GM19468 (cell line): ENCODE results near the gene ZNF304.

ENCODE experiments used
- ATAC-seq: cut with Tn5 transposase; IDR thresholded peaks from one replicate; pipeline ENCODE4 v1.9.1; 2021; ENCODE audit warnings: mild to moderate bottlenecking, moderate library complexity, moderate number of reproducible peaks; ENCODE audit not compliant: unreplicated experiment; ENCODE audit errors: extremely low read depth

Gene ZNF304

GRCh38 chr19:57350877-57351805 is at the start of gene ZNF304:
ZNF304 (plus strand) TSS chr19:57351271; CDS start chr19:57351665, 394 bp downstream.
- ATAC-seq, result peak; percentile 93

DNA sequence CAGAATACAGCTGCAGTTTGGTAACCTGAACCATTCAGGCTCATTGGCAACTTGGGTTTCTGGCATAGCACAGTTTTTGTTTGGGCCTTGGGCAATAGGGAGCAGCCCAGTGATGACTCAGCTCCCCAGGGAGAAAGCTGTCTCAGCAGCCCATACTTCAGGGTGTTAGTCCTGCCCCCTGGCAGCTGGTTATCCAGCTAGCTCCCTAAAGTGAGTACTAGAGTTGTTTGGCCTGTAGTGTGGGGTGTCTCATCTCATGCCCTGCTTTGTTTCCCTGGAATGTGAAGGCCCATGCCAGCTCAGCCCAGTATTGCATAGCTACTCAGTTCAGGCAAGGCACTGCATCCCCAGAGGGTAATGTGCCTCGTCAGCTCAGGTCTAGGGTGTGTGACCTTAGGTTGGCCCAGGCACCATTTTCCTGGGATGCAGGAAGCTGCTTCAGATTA is 49.0 kb upstream of the ZNF304 start:
- no peak for ATAC-seq

- no peak for ATAC-seq
Observed at GRCh38 chr19:57302727-57303401, 48.2 kb upstream of the ZNF304 start.

DNA sequence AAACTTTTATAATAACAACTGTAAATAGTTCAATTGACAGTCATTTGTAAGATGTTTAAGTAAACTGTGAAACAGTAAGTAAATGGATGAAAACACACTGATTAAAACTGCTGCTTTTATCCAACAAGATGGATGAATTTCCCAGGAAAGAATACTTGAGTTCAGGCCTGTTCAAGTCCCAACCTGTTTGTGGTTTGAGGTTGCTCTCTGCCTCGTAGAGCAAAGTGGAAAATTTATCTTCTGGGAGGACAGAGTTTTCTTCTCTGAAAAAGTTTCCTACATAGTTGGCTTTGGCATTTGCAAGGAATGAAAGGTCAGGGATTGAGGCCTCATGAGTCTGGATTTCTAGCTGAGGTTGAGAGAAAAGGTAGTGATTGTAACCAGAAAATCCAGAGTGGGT is 46.0 kb upstream of the ZNF304 start:
- ATAC-seq, result no peak

GRCh38 chr19:57308514-57308913 is 42.6 kb upstream of the ZNF304 start:
- ATAC-seq, result no peak

DNA sequence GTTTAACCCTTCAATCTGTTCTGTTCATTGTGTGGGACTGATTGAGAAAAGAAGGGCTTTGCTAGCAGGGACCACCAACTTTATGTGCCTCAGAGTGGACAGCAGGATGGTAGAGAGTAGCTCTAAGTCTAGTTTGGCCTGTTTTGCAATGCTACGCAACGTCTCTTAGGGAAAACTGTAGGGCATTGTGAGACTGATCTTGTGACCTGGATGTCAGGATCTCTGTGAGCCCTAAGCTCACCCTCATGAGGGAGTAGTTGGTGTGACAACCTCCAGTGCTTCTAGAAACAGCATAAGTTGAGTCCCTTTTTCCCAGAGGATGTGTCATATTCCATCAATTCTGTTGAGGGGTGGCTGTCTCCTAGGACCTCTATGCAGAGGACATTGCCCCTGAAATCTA is 40.3 kb upstream of the ZNF304 start:
- ATAC-seq, result no peak

DNA sequence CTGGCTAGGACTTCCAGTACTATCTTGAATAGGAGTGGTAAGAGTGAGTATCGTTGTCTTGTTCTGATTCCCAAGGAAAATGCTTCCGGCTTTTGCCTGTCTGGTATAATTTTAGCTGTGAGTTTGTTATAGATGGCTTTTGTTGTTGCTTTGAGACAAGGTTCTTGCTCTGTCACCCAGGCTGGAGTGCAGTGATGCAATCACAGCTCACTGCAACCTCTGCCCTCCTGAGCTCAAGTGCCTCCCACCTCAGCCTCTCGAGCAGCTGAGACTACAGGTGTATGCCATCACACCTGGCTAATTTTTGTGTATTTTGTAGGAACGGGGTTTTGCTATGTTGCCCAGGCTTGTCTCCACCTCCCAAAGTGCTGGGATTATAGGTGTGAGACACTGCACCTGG is 36.9 kb upstream of the ZNF304 start:
- ATAC-seq, result no peak

GRCh38 chr19:57317503-57317902 is 33.6 kb upstream of the ZNF304 start:
- no peak for ATAC-seq

GRCh38 chr19:57319869-57320179 is 31.2 kb upstream of the ZNF304 start:
- no peak for ATAC-seq

GRCh38 chr19:57320180-57321084 is 30.6 kb upstream of the ZNF304 start, which contains the start of gene ZNF543:
ZNF543 (plus strand) TSS chr19:57320472; CDS start chr19:57320854, 382 bp downstream.
- ATAC-seq, result peak; percentile 88

GRCh38 chr19:57321116-57321515 is 30.0 kb upstream of the ZNF304 start:
- no peak for ATAC-seq

DNA sequence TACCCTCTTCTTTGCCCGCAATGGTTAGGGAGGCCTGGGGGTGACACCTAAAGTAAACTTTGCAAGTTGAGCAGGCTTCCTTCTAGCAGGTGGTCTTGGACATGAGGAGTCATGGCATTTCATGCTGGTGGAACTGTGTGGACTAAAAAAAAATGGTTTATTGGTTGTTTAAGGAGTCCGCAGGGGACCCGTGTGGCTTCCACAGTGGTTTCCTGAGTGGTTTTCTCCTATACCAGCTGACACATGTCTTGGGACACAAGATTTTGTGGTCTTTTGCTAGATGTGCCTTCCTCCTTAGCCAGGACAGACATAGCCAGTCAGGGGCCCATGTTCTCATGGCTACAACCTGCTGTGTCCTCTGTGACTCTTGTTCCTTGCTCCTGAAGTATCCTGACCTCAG is 29.3 kb upstream of the ZNF304 start:
- ATAC-seq, result no peak

DNA sequence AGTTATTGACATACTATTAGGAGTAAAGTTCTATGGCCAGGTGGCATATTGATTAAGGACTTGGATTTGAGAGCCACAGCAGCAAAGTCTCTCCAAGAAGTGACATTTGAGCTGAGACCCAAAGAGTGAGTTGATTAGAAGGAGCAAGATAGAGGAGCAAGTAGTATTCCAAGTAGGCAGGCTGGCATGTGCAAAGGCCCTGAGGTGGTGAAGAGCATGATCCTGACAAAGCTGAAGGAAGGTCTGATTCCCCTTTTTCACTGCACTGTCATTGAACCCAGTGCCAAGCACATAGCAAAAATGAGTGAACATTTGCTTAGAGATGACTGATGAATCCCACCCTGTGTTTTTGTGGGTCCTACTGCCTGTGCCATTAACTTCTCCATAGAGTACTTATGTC is 26.1 kb upstream of the ZNF304 start:
- no peak for ATAC-seq

DNA sequence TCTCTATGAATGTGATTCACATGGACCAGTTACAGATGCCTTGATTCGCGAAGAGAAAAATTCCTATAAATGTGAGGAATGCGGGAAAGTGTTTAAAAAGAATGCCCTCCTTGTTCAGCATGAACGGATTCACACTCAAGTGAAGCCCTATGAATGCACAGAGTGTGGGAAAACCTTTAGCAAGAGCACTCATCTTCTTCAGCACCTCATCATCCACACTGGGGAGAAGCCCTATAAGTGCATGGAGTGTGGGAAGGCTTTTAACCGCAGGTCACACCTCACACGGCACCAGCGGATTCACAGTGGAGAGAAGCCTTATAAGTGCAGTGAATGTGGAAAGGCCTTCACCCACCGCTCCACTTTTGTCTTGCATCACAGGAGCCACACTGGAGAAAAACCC is 23.1 kb upstream of the ZNF304 start:
- no peak for ATAC-seq

DNA sequence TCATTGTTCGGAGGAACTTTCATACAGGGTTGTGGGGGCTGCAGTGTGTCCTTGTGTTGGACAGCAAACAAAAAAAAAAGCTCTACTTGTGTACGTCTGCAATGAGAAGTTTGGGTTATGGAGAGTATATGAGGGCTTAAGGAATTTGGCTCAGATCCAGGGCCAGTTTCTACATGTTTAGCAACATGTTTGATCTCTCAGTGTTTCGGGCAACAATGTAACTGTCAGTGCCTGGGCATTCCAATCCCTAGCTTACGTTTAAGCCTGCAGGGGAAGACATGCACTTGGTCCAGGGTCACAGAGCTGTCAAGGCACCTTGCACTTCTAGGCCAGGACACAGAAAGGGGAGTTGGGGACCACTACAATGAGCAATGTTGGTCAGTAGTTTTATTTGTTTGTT is 16.9 kb upstream of the ZNF304 start:
- no peak for ATAC-seq

DNA sequence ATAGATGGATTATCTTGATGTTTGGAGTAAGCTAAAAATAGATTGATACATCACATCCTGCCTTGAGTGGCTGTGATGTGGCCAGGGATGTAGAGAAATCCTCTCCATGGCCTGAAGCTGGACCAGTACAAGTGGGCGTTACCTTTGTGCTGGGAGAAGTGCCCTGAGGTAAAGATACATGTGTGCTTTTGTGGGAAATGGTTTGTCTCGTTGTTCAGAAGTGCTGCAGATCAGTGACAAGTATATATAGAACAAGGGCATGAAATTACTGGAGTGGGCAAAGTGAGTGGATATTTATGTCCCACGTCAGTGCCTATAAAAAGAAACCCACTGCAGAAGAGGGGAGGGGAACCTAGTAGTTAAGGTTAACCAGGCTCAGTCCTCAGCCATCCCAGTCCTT is 12.2 kb upstream of the ZNF304 start:
- no peak for ATAC-seq

DNA sequence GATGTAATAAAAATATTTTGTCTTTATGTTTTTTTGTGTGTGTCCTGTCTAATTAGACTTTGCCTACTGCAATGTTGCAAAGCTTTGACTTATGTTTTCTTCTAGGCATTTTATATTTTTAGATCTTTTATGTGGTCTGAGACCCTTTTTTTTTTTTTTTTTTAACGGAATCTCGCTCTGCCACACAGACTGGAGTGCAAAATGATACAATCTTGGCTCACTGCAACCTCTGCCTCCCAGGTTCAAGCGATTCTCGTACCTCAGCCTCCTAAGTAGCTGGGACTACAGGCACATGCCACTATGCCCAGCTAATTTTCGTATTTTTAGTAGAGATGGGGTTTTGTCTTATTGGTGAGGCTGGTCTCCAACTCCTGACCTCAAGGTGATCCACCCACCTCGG is 8.5 kb upstream of the ZNF304 start:
- ATAC-seq, result no peak

- no peak for ATAC-seq
Observed at GRCh38 chr19:57348136-57348535, 2.9 kb upstream of the ZNF304 start.

DNA sequence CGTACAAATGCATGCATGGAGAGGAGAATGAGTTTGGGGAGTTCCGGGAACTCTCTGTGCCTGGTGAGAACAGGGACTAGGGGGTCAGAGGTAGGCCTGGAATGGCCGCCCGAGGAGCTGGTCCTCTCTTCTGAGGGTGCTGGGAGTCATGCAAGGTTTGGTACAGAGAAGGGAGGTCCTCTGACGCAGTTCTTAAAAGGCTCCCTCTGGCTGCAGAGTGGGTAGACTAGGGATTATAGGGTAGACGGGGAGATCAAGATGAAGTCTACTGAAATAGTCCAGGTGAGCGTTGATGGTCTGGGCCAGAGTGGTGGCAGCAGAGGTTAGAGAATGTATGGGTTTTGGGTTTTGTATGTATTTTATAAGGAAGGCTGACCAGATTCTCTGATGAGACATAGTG is 796 bp downstream of the ZNF304 start:
- no peak for ATAC-seq

DNA sequence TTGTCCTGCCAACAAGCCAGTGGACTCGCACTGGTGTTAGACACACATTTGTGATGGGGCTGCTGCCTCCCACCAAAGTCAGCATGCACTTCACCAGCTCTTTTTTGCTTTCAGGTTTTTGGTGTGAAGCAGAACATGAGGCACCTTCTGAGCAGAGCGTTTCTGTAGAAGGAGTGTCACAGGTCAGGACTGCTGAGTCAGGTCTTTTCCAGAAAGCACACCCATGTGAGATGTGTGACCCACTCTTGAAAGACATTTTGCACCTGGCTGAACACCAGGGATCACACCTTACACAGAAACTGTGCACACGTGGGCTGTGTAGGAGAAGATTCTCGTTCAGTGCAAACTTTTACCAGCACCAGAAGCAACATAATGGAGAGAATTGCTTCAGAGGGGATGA is 4.8 kb downstream of the ZNF304 start:
- no peak for ATAC-seq

DNA sequence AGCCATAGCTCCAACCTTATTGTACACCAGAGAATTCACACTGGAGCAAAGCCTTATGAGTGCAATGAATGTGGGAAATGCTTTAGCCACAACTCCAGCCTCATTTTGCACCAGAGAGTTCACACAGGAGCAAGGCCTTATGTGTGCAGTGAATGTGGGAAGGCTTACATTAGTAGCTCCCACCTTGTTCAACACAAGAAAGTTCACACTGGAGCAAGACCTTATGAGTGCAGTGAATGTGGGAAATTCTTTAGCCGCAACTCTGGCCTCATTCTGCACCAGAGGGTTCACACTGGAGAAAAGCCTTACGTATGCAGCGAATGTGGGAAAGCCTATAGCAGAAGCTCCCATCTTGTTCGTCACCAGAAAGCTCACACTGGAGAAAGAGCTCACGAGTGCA is 6.3 kb downstream of the ZNF304 start:
- ATAC-seq, result no peak
